Mesodermal cell (in vitro differentiated cells): ENCODE results near the gene TRA2B.

Experiments used
- H3K27ac ChIP-seq: 2 replicates; pipeline ENCODE4 v1.7.0; 2013; ENCODE audit warnings: mild to moderate bottlenecking, low read depth, low read length, moderate library complexity; ENCODE audit not compliant: severe bottlenecking
- H3K36me3 ChIP-seq: 2 replicates; pipeline ENCODE4 v1.7.1; 2013; ENCODE audit warnings: mild to moderate bottlenecking, low read length, moderate library complexity; ENCODE audit not compliant: control insufficient read depth, insufficient read depth
- H3K4me1 ChIP-seq: one replicate; pipeline ENCODE4 v1.7.1; 2013; ENCODE audit warnings: mild to moderate bottlenecking, low read length; ENCODE audit not compliant: insufficient read depth, control insufficient read depth, poor library complexity, severe bottlenecking
- H3K4me3 ChIP-seq: 2 replicates; pipeline ENCODE4 v1.7.0; 2013; ENCODE audit warnings: low read length, control low read depth, mild to moderate bottlenecking; ENCODE audit not compliant: insufficient read depth, poor library complexity, severe bottlenecking; ENCODE audit errors: extremely low read depth
- H3K9me3 ChIP-seq: 2 replicates; pipeline ENCODE4 v1.7.1; 2013; ENCODE audit warnings: mild to moderate bottlenecking, low read length, moderate library complexity; ENCODE audit not compliant: control insufficient read depth
- WGBS, 2 experiments: methylation state at CpG; one replicate each; pipeline ENCODE4 v1.1.5; 2013; ENCODE audit warnings: missing lambda C conversion rate in 2 of 2; ENCODE audit not compliant: insufficient coverage in 2 of 2; 5-methylcytosine and 5-hydroxymethylcytosine counted together

TRA2B gene

GRCh38 chr3:185867650-185868049 is 70.2 kb downstream of the TRA2B start:
- H3K9me3 ChIP-seq, result no peaks in the 10 kb centered on the region
- no peaks in the 10 kb centered on the region for H3K36me3 ChIP-seq
- H3K4me3 ChIP-seq, result no peak overlapping the region
- no peak overlapping the region for H3K27ac ChIP-seq
- no CpG with 5 or more reads among the region's 2 CpGs for WGBS, 2 experiments
- H3K4me1 ChIP-seq, result no peaks in the 10 kb centered on the region

GRCh38 chr3:185866995-185867394 is 70.8 kb downstream of the TRA2B start:
- H3K36me3 ChIP-seq, result no peaks in the 10 kb centered on the region
- no peaks in the 10 kb centered on the region for H3K4me1 ChIP-seq
- no peak overlapping the region for H3K27ac ChIP-seq
- H3K4me3 ChIP-seq, result no peak overlapping the region
- no peaks in the 10 kb centered on the region for H3K9me3 ChIP-seq

- Histone ChIP-seq H3K4me1 (no peaks in the 10 kb centered on the region), H3K4me3 (no peak overlapping the region), H3K9me3 (no peaks in the 10 kb centered on the region), H3K27ac (no peak overlapping the region), H3K36me3 (no peaks in the 10 kb centered on the region)
- WGBS, 2 experiments, result 100% methylated on average over 1 of the region's 1 CpG; no CpG with 5 or more reads in 1 of the 2 experiments
Observed at GRCh38 chr3:185866555-185866954, 71.3 kb downstream of the TRA2B start.
